Skin of body (tissue), 2 donors: ENCODE data around the gene SPIRE2. TPM values are rescaled to one million over a fixed set of nuclear protein-coding genes. Genes with fewer than 3 reads are reported as not detected.

ENCODE experiments used
- DNase-seq: peaks from one replicate; lab custom pipeline; 2025; lab: John Stamatoyannopoulos, UW
- total RNA-seq: library from RNA; depleted of rRNA; stranded (reverse); fragments of >200 nt; gene quantifications from one replicate; pipeline ENCODE4 v1.2.3, GENCODE V29; 2014

The SPIRE2 gene
- total RNA-seq, 1 donor from 2014 or later, result 3.6 TPM

- DNase-seq, result no peak
These were observed 65.6 kb downstream of the SPIRE2 start for GRCh38 chr16:89893642-89894548.

- DNase-seq, result no peak
These were observed 67.4 kb downstream of the SPIRE2 start for GRCh38 chr16:89895482-89896250.

GRCh38 chr16:89897204-89897603, 68.9 kb downstream of the SPIRE2 start:
- no peak for DNase-seq

- DNase-seq, result no peak
These were observed 70.1 kb downstream of the SPIRE2 start for GRCh38 chr16:89898201-89898967.

GRCh38 chr16:89899879-89900481, 71.7 kb downstream of the SPIRE2 start:
- DNase-seq, result no peak

GRCh38 chr16:89900885-89901284, 72.6 kb downstream of the SPIRE2 start:
- DNase-seq, result no peak

- DNase-seq, result no peak
These were observed 74.7 kb downstream of the SPIRE2 start for GRCh38 chr16:89902980-89903379.

- DNase-seq, result no peak
These were observed 75.7 kb downstream of the SPIRE2 start for GRCh38 chr16:89903908-89904515.

GRCh38 chr16:89904606-89905510, 76.6 kb downstream of the SPIRE2 start:
- DNase-seq, result no peak

- no peak for DNase-seq
These were observed 77.3 kb downstream of the SPIRE2 start for GRCh38 chr16:89905511-89906139.

GRCh38 chr16:89906140-89907025, 78.1 kb downstream of the SPIRE2 start:
- no peak for DNase-seq

GRCh38 chr16:89907055-89907814, 79.0 kb downstream of the SPIRE2 start:
- no peak for DNase-seq

GRCh38 chr16:89908236-89908635, 80.0 kb downstream of the SPIRE2 start:
- no peak for DNase-seq

- no peak for DNase-seq
These were observed 81.8 kb downstream of the SPIRE2 start for GRCh38 chr16:89909777-89910716.

GRCh38 chr16:89910717-89911354, 82.6 kb downstream of the SPIRE2 start:
- no peak for DNase-seq

- no peak for DNase-seq
These were observed 83.1 kb downstream of the SPIRE2 start for GRCh38 chr16:89911375-89911774.
